ENCODE results near the gene USP43. TPM values are rescaled to one million over a fixed set of nuclear protein-coding genes. Genes with fewer than 3 reads are reported as not detected.
"Not testable (repeated sequence)": the region's sequence is repeated elsewhere in the genome, so short reads cannot be mapped to it uniquely, and the experiment has no call there.

USP43 gene
- total RNA-seq, 1 experiment from 2014 or later, result 0.34 TPM

GRCh38 chr17:9632741-9633140 lies 12.6 kb upstream of the USP43 start:
- H3K27ac ChIP-seq (ENCODE audit: low read depth, low read length, poor library complexity, severe bottlenecking), result no peak overlapping the region
- no peaks in the 10 kb centered on the region for H3K4me1 ChIP-seq (ENCODE audit: insufficient read depth, low read length, poor library complexity, severe bottlenecking)
- ChIA-PET CTCF (no interaction called here), POLR2A (ENCODE audit: low non-redundant PET) (no interaction called here)
- H3K27me3 ChIP-seq (replicated peaks; ENCODE audit: insufficient read depth, low read depth, low read length, poor library complexity), result no peaks in the 10 kb centered on the region
- no peak overlapping the region for H3K4me3 ChIP-seq (ENCODE audit: low read depth, low read length, poor library complexity, severe bottlenecking)
- intact Hi-C loops (cut with micrococcal nuclease; ENCODE audit: unreplicated experiment), result no loop called here
- H3K36me3 ChIP-seq (ENCODE audit: insufficient read depth, low read length, poor library complexity, severe bottlenecking), result no peaks in the 10 kb centered on the region
- no peak for DNase-seq (ENCODE audit: low spot score)
- BruUV-seq (replicated peaks), result no TSS peak
- no peak for TF ChIP-seq EZH2 (IDR thresholded peaks at IDR 0.05; ENCODE audit: borderline replicate concordance, low read depth, low read length, poor library complexity, severe bottlenecking)
- TF ChIP-seq CTCF (conservative IDR thresholded peaks at IDR 0.05; ENCODE audit: low read depth, low read length), result no peak
- no peaks in the 10 kb centered on the region for H3K9me3 ChIP-seq (ENCODE audit: low read depth, low read length, poor library complexity, severe bottlenecking)

GRCh38 chr17:9635340-9635739 lies 10.0 kb upstream of the USP43 start:
- intact Hi-C loops (cut with micrococcal nuclease; ENCODE audit: unreplicated experiment), result no loop called here
- H3K9me3 ChIP-seq (ENCODE audit: low read depth, low read length, poor library complexity, severe bottlenecking), result no peaks in the 10 kb centered on the region
- no peak overlapping the region for H3K27ac ChIP-seq (ENCODE audit: low read depth, low read length, poor library complexity, severe bottlenecking)
- POLR2A ChIA-PET (ENCODE audit: low non-redundant PET), result no interaction called here
- H3K4me3 ChIP-seq (ENCODE audit: low read depth, low read length, poor library complexity, severe bottlenecking), result no peak overlapping the region
- no peaks in the 10 kb centered on the region for H3K27me3 ChIP-seq (replicated peaks; ENCODE audit: insufficient read depth, low read depth, low read length, poor library complexity)
- CTCF ChIA-PET, result no interaction called here
- BruUV-seq (replicated peaks), result no TSS peak
- TF ChIP-seq EZH2 (IDR thresholded peaks at IDR 0.05; ENCODE audit: borderline replicate concordance, low read depth, low read length, poor library complexity, severe bottlenecking), result no peak
- TF ChIP-seq CTCF (conservative IDR thresholded peaks at IDR 0.05; ENCODE audit: low read depth, low read length), result no peak
- no peaks in the 10 kb centered on the region for H3K4me1 ChIP-seq (ENCODE audit: insufficient read depth, low read length, poor library complexity, severe bottlenecking)
- DNase-seq (ENCODE audit: low spot score), result no peak
- H3K36me3 ChIP-seq (ENCODE audit: insufficient read depth, low read length, poor library complexity, severe bottlenecking), result no peaks in the 10 kb centered on the region

GRCh38 chr17:9636501-9636900 lies 8.8 kb upstream of the USP43 start:
- H3K27me3 ChIP-seq (replicated peaks; ENCODE audit: insufficient read depth, low read depth, low read length, poor library complexity), result no peaks in the 10 kb centered on the region
- no TSS peak for BruUV-seq (replicated peaks)
- H3K4me3 ChIP-seq (ENCODE audit: low read depth, low read length, poor library complexity, severe bottlenecking), result no peak overlapping the region
- ChIA-PET POLR2A (ENCODE audit: low non-redundant PET) (no interaction called here), CTCF (no interaction called here)
- no peak for TF ChIP-seq EZH2 (IDR thresholded peaks at IDR 0.05; ENCODE audit: borderline replicate concordance, low read depth, low read length, poor library complexity, severe bottlenecking)
- intact Hi-C loops (cut with micrococcal nuclease; ENCODE audit: unreplicated experiment), result no loop called here
- H3K27ac ChIP-seq (ENCODE audit: low read depth, low read length, poor library complexity, severe bottlenecking), result no peak overlapping the region
- no peaks in the 10 kb centered on the region for H3K4me1 ChIP-seq (ENCODE audit: insufficient read depth, low read length, poor library complexity, severe bottlenecking)
- DNase-seq (ENCODE audit: low spot score), result no peak
- no peaks in the 10 kb centered on the region for H3K36me3 ChIP-seq (ENCODE audit: insufficient read depth, low read length, poor library complexity, severe bottlenecking)
- H3K9me3 ChIP-seq (ENCODE audit: low read depth, low read length, poor library complexity, severe bottlenecking), result no peaks in the 10 kb centered on the region

- H3K4me3 ChIP-seq (ENCODE audit: low read depth, low read length, poor library complexity, severe bottlenecking); DNase-seq (ENCODE audit: low spot score); CTCF ChIA-PET; H3K27me3 ChIP-seq (replicated peaks; ENCODE audit: insufficient read depth, low read depth, low read length, poor library complexity); BruUV-seq (replicated peaks); POLR2A ChIA-PET (ENCODE audit: low non-redundant PET); intact Hi-C loops (cut with micrococcal nuclease; ENCODE audit: unreplicated experiment); H3K4me1 ChIP-seq (ENCODE audit: insufficient read depth, low read length, poor library complexity, severe bottlenecking); H3K36me3 ChIP-seq (ENCODE audit: insufficient read depth, low read length, poor library complexity, severe bottlenecking); H3K27ac ChIP-seq (ENCODE audit: low read depth, low read length, poor library complexity, severe bottlenecking); H3K9me3 ChIP-seq (ENCODE audit: low read depth, low read length, poor library complexity, severe bottlenecking): not testable (repeated sequence)
Observed at GRCh38 chr17:9640388-9640787, 4.9 kb upstream of the USP43 start.
